ENCODE measurements around the gene HNRNPUL2.

DNA sequence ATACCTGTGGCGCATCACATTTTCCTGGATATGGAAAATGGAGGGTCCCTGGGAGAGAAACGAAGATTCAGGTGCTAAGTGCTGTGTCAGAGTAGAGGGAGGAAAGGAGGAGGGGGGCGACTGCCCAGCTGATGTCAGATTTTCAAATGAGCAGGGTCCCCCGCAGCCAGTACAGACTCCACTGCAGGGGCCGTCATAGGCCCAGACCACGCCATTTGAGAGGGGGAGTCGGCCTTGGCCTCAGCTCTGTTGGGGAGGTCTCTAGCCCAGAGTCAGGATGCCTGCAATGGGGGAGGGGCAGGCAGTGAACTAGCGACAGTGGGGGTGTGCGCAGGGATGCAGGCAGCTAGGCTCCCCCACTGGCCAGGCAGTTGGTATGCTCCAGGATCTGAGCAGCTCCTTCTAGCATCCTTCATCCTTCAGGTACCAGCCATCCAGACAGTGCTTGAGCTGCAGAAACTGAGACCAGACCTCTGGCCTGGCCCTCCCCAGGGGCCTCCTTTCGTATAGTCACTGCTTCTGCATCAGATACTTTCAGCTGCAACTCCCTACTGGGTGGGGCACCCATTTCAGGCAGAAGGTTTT, 19.9 kb downstream of the HNRNPUL2 start, which contains the start of the genes BSCL2 and GNG3:
- TF ChIP-seq, protein P1, sequence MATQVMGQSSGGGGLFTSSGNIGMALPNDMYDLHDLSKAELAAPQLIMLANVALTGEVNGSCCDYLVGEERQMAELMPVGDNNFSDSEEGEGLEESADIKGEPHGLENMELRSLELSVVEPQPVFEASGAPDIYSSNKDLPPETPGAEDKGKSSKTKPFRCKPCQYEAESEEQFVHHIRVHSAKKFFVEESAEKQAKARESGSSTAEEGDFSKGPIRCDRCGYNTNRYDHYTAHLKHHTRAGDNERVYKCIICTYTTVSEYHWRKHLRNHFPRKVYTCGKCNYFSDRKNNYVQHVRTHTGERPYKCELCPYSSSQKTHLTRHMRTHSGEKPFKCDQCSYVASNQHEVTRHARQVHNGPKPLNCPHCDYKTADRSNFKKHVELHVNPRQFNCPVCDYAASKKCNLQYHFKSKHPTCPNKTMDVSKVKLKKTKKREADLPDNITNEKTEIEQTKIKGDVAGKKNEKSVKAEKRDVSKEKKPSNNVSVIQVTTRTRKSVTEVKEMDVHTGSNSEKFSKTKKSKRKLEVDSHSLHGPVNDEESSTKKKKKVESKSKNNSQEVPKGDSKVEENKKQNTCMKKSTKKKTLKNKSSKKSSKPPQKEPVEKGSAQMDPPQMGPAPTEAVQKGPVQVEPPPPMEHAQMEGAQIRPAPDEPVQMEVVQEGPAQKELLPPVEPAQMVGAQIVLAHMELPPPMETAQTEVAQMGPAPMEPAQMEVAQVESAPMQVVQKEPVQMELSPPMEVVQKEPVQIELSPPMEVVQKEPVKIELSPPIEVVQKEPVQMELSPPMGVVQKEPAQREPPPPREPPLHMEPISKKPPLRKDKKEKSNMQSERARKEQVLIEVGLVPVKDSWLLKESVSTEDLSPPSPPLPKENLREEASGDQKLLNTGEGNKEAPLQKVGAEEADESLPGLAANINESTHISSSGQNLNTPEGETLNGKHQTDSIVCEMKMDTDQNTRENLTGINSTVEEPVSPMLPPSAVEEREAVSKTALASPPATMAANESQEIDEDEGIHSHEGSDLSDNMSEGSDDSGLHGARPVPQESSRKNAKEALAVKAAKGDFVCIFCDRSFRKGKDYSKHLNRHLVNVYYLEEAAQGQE (IDR thresholded peaks at IDR 0.05; ENCODE audit: insufficient read depth in 1 of 2, low read depth in 2 of 2, low read length in 2 of 2), result no peak
- TF ChIP-seq TAF1 (IDR thresholded peaks at IDR 0.05; ENCODE audit: borderline replicate concordance, insufficient read depth, low read length) (no peak), SIN3A (IDR thresholded peaks at IDR 0.05; ENCODE audit: borderline replicate concordance, insufficient read depth, low read length) (no peak), POLR2AphosphoS5 (IDR thresholded peaks at IDR 0.05; ENCODE audit: low read depth, low read length) (no peak)

All from PFSK-1 (cell line).